ENCODE data around the gene CDH12.

DNA sequence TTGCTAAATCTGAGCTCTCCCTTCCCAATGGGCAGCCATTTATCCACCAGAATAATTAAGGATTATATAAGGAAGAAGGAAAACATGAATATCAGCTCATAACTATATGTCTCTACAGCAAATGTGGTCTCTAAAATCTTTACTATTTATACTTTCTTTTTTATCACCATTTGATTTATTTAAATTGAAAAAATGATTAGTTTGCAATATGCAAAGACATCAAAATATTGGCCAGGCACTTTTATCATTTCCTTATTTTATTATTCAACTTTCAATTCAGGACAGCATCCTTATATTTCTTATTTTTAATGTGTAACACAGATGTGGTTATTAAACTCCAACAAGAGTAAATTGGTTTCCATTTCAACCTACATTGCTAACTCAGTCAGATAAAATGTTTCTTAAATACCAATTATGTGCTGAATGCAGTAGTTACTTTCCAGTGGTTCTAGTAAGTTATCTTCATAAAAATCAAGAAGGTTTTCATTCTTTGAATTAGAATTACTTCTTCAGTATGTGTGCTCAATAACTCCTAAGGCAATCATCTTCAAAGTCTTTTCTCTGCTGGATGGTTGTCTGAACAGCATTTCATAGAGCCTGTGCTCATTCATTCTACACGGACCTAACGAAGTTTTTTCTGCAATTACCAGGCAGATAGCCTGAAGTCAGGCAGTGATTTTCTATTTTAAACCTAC is 1148.0 kb downstream of the CDH12 start:
- TF ChIP-seq, protein P1, sequence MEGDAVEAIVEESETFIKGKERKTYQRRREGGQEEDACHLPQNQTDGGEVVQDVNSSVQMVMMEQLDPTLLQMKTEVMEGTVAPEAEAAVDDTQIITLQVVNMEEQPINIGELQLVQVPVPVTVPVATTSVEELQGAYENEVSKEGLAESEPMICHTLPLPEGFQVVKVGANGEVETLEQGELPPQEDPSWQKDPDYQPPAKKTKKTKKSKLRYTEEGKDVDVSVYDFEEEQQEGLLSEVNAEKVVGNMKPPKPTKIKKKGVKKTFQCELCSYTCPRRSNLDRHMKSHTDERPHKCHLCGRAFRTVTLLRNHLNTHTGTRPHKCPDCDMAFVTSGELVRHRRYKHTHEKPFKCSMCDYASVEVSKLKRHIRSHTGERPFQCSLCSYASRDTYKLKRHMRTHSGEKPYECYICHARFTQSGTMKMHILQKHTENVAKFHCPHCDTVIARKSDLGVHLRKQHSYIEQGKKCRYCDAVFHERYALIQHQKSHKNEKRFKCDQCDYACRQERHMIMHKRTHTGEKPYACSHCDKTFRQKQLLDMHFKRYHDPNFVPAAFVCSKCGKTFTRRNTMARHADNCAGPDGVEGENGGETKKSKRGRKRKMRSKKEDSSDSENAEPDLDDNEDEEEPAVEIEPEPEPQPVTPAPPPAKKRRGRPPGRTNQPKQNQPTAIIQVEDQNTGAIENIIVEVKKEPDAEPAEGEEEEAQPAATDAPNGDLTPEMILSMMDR (IDR thresholded peaks at IDR 0.05) = no peak
- no peak for TF ChIP-seq POLR2A (IDR thresholded peaks at IDR 0.05; ENCODE audit: low read depth)
